ENCODE data around the gene KCNK10.

The KCNK10 gene

GRCh38 chr14:88170333-88170732 lies 152.7 kb downstream of the KCNK10 start:
- TF ChIP-seq CTCF (IDR thresholded peaks at IDR 0.05; ENCODE audit: low read depth, low read length), result no peak
- no peak for DNase-seq (ENCODE audit: extremely low read depth, low read depth)

DNA sequence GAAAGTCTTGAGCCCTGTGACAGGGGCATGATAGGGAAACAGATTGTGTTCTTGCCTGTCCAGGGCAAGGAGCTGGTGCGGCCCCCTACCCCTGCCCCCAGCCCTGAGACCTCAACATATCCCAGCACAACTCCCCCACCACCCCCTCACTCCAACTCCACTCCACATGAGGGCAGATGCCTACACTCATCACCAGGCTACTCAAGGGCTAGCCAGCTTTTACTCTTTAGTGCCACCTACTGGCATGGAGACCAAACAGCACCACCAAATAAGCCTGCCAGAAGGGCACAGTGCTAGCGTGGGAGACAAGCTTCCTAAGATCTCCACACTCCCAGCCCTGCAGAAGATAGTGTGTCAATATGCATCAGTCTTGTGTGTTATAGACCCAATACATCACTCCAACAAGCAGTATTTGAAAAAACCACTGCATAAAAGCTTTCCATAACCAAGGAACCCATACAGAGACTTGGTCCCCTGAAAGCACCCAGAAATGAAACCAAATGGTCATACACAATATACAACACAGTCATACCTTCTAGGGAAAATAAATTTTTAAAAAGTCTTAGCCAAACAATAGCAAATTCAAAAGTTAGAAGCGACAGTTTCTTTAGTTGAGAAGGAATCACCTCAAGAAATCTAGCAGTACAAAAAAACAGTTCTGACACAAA lies 154.4 kb downstream of the KCNK10 start:
- no peak for DNase-seq (ENCODE audit: extremely low read depth, low read depth)
- peak; percentile 62 for TF ChIP-seq CTCF (IDR thresholded peaks at IDR 0.05; ENCODE audit: low read depth, low read length)

DNA sequence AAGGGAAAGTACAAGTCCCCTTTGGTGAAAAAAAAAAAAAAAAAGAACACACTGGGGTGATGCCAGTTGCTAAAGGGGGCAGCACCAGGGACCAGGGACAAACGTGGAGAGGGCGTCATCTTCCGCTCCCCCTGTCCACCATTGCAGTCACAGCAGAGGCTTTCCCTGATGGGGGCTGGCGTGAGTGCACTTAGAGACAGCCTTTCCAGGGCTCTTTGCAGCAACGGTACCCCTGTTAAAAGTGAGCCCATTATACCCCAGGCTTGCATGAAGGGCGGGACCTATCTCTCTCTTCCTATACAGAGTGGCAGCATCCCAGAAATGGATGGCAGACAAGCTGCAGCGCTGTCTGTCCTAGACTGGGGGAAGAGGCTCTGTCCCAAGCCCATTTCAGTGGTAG lies 155.0 kb downstream of the KCNK10 start:
- no peak for TF ChIP-seq CTCF (IDR thresholded peaks at IDR 0.05; ENCODE audit: low read depth, low read length)
- no peak for DNase-seq (ENCODE audit: extremely low read depth, low read depth)

DNA sequence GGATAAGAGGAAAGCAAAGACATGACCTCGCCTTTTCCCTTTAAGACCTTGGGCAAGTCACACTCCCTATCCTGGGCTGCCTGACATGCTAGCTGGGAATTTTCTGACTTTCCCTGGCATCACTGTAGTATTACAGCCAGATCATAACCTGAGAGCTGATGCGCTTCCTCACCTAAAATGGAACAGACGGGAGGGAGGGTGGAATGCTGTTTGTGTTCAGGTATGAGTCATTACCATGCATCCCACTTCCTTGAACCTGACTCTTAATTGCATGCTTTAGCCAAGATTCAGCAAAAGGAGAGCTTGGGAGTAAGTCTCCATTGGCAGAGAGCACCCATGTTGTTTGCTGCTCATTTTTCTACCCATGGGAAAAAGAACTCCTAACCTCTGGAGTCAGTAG lies 156.5 kb downstream of the KCNK10 start:
- TF ChIP-seq CTCF (IDR thresholded peaks at IDR 0.05; ENCODE audit: low read depth, low read length), result no peak
- DNase-seq (ENCODE audit: extremely low read depth, low read depth), result no peak

DNA sequence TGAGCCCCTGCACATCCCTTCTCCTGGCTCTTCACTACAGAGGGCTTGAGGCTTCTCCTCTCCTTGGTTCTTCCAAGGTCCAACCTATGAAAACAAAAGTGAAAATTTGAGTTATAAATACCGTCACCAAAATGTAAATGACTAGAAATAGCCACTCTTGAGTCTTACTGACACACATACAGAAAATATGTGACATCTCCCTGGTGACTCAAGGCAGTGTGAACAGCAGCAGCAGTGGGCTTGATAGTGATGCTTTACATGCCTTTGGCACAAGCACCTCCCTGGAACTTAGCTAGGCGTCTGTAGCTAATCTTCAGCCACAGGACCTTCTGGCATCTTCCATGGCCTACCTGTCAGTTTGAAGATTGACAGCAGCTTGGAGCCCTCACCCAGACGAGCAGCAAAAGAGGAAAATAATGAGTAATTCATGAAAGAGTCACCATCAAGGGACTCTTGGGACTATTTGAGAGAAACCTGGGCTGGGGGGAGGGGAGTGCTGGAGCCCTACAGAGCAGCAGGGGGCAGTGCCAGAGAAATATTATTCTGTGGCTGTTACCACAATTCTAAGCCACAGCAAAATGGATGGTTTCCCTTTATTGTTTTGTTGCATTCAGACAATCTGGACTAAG lies 158.0 kb downstream of the KCNK10 start:
- no peak for TF ChIP-seq CTCF (IDR thresholded peaks at IDR 0.05; ENCODE audit: low read depth, low read length)
- no peak for DNase-seq (ENCODE audit: extremely low read depth, low read depth)

DNA sequence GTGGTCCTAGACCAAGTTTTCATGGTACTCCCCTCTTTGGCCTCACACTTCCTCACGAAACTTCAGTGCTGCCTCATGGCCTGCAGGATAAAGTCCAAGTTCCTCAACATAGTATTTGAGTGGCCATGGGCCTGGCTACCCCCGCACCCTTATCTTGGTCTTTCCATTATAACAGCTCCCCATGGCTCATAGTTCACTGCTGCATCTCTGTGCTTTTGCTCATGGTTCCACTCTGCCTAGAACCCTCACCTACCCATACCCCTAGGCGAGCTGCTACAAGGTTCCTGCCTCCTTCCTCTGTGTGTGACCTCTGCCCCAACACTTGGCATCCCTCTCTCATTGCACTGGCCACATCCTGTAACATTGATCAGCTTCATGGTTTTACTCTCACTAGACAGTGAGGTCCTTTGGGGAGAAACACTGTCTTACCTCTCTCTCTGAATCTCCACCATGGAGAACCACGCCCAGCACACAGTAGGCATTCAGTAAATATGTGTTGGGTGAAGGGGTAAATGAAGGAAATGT lies 159.3 kb downstream of the KCNK10 start:
- DNase-seq (ENCODE audit: extremely low read depth, low read depth), result no peak
- no peak for TF ChIP-seq CTCF (IDR thresholded peaks at IDR 0.05; ENCODE audit: low read depth, low read length)

DNA sequence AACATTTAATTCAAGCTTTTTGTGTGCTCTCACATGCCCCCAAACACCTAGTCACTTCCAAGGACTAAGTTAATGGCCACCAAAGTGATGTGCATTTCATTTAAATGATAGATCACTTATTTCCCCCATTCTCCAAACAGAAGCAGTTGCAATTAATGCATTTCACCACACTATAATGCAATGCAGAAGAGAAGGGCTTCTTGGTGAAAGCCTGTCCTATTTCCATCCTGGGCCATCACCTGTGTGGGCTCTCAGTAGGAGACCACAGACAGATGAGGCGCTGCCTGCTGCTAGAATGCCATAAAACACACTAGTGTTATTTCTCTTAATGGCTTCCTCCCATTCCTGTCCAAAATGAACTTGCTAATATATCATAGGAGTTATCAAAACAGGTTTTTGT lies 166.9 kb downstream of the KCNK10 start:
- DNase-seq (ENCODE audit: extremely low read depth, low read depth), result no peak
- no peak for TF ChIP-seq CTCF (IDR thresholded peaks at IDR 0.05; ENCODE audit: low read depth, low read length)
